Tibial nerve (tissue), 4 donors: Measurements from ENCODE around the gene TENM4.

Experiments used
- EP300 ChIP-seq, 2 donors: sonication (generic); formaldehyde crosslinking; IDR thresholded peaks; one replicate each; pipeline ENCODE4 v1.6.1; 2017; ENCODE audit warnings: antibody characterized with exemption in 2 of 2, mild to moderate bottlenecking in 1 of 2
- TF ChIP-seq, protein P1 (sequence below), 5 experiments: fragments of 200-600 bp in 3 of 5; fragments of 450-650 bp in 2 of 5; sonication (generic) in 3 of 5; IDR thresholded peaks; one replicate each; pipeline ENCODE4 v1.5.1; 2016 to 2019; ENCODE audit warnings: antibody characterized with exemption in 5 of 5, mild to moderate bottlenecking in 3 of 5, moderate library complexity in 2 of 5

- TF ChIP-seq, protein P1, sequence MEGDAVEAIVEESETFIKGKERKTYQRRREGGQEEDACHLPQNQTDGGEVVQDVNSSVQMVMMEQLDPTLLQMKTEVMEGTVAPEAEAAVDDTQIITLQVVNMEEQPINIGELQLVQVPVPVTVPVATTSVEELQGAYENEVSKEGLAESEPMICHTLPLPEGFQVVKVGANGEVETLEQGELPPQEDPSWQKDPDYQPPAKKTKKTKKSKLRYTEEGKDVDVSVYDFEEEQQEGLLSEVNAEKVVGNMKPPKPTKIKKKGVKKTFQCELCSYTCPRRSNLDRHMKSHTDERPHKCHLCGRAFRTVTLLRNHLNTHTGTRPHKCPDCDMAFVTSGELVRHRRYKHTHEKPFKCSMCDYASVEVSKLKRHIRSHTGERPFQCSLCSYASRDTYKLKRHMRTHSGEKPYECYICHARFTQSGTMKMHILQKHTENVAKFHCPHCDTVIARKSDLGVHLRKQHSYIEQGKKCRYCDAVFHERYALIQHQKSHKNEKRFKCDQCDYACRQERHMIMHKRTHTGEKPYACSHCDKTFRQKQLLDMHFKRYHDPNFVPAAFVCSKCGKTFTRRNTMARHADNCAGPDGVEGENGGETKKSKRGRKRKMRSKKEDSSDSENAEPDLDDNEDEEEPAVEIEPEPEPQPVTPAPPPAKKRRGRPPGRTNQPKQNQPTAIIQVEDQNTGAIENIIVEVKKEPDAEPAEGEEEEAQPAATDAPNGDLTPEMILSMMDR (IDR thresholded peaks at IDR 0.05), result no peak
- TF ChIP-seq EP300 (IDR thresholded peaks at IDR 0.05), result no peak
Observed at GRCh38 chr11:78633516-78634310, 807.1 kb downstream of the TENM4 start.
